Mesenteric fat pad (tissue), 1 donor: ENCODE data around the gene EEF1AKMT2. TPM values are rescaled to one million over a fixed set of nuclear protein-coding genes. Genes with fewer than 3 reads are reported as not detected.

Experiments
- DNase-seq: peaks from one replicate; pipeline ENCODE4 v3.0.0-alpha.2; 2020; ENCODE audit warnings: low spot score
- total RNA-seq: library from RNA; stranded (reverse); fragmentation: NEBNext Ultra II Directional; extraction: Animal tissue kit (Norgen Biotek cat#: 25700); gene quantifications from one replicate; pipeline ENCODE4 v1.2.1, GENCODE V29; 2021
- donor health status: DM: yes; HTN: yes; CAD: no.

EEF1AKMT2 gene
- total RNA-seq, 1 donor from 2014 or later: 13.5 TPM

DNA sequence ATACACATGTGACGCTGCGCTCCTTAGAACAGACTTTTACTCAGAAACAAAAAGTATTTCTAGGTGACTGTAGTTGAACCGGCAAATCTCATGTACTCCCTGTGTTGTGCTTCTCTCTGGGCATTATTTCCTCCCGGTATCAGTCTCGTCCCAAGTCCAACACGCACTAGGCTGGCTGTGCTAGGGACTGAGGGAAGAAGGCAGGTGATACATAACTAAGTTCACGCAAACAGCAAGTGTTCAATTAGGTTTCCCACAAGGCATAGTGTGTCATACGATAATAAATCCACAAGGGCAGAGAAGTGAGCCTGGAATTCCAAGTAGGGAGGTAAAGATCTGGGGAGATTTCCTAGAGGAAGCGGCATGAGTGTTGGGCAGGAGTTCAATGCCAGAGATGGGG, 67.9 kb downstream of the EEF1AKMT2 start:
- DNase-seq: no peak

DNA sequence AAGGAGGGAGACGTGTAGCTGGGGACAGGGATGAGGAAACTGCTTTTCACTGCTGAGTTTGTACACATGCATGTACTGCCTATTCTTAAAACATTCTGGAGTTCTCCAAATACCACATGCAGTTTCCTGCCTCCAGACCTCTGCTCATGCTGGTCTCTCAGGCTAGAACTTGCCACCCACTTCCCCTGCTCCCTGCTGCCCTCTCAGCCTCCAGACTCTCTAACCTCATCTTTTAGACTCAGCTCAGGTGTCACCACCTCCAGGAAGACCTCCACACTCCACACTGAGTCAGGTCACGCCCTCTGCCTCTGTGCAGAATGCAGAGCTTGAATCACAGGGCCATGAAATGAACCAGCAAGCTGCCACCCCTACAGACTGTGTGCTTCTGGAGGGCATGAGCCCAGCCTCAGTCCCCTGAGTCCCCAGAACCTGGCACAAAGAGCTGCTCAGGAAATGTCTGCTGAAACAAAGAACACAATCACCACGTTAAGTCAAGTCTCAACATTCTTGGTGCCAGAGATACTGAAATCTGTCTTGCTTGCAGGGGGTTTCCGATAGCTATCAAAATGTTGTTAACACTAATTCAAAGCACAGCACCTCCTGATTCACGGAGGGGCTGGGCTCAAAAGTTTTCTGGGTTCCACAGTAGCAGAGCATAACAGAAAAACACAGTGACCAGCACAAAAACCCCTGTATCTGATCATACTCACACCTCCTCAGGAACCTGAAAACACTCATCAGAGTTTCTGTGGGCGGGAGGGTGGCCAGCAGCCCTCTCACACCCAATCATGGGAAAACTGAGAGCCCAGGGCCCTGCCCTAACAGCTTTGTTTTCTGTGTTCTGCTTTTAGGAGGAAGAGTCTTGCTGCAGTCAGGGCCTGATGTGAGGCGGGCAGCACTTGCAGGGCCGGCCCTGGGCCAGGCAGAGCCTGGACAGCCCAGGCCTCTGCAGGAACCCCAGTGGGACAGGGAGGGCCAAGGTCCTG, 68.6 kb downstream of the EEF1AKMT2 start:
- DNase-seq: no peak

DNA sequence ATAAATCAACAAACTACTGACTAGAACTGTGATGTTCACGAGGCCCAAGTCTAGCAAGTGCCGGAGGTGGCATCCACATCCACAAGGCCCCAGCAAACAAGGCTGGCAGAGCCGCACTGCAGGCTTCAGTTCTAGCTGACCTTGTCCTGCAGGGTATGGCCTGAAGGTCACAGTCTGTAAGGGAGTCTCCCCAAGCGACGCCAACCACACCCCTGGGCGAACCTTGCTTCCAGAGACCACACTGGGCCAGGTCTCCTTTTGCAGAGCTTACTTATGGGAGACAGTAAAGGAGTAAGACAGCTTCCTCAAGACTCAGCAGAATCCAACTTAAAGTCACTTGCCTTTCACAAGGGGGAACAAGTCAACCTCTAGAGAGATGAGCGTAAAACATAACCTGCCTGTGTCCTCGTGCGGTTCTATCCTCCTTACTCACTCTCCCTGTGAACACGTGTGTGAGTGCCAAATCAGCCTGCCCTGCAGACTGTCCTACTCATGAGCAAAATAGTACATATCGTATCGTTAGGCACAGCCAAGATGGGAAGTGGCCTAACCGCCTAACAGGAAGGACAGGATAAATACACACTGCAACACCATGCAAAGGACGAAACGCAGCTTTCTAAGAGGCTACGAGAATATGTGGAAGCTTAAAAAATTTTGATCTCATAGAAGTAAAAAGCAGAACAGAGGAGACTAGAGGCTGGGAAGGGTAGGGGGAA, 70.2 kb downstream of the EEF1AKMT2 start:
- DNase-seq: no peak

DNA sequence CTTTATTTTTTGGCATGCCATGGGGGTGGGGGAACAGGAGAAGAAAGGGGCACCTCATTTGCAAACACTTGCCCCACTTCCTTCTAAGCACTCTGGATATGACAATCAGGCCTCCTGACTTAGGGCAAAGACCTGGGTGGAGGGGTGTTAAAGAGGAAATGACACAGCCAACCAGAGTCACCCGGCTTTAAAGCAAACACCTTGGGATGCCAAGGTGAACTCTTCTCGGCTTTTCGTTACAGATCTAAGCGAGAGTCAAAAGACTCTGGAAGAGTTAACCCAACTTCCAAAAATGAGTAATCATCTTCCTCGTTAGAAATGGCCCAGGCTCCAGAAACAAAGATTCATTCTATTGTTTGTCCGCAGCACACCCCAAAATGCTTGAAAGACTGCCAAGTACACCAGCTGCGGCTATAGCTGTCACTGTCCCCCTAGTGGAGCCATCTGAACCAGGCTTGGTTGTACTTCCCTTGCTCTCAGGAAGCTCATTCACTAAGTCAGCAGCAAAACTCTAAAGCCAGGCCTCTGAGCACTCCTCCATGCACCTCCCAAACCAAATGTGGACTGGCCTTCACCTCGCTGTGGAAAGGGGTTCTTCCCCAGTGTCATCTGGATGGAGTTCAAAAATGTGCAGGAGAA, 72.4 kb downstream of the EEF1AKMT2 start:
- no peak for DNase-seq

DNA sequence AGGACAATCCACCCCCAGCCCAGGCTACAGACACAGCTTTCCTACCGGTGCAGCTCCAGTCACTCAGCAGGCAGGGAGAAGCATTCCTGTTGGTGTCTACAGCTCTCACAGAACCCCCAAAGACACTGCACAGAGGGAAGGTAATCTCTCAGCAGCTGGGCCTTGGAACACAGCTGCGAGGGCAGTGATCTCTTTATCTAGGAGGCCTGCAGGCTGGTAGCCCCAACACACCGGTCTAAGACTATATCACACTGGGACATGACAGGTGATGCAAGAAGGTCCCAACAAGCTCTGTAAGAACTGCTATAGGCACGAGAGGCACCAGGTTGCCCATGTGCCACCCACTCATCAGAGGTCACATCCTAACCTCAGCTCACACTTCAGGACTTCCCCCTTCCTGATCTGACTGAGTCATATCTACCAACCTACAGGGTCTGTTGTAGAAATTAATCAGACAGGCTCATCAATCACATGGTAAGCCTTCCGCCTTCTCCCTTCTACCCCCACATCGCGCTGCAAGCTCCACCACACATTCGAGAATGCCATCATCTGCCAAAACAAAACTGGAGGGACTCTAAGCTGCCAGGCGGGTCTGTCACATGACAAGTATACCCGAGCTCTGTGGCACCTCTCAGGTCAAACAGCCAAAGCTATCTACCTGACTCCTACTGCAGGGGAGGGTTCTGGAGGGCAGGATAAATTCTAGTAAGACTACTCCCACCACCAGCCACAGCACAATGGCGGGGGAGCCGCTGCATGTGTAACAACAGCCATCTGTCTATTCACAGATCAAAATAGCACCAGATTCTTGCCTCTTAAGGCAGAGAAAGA, 73.6 kb downstream of the EEF1AKMT2 start:
- no peak for DNase-seq

DNA sequence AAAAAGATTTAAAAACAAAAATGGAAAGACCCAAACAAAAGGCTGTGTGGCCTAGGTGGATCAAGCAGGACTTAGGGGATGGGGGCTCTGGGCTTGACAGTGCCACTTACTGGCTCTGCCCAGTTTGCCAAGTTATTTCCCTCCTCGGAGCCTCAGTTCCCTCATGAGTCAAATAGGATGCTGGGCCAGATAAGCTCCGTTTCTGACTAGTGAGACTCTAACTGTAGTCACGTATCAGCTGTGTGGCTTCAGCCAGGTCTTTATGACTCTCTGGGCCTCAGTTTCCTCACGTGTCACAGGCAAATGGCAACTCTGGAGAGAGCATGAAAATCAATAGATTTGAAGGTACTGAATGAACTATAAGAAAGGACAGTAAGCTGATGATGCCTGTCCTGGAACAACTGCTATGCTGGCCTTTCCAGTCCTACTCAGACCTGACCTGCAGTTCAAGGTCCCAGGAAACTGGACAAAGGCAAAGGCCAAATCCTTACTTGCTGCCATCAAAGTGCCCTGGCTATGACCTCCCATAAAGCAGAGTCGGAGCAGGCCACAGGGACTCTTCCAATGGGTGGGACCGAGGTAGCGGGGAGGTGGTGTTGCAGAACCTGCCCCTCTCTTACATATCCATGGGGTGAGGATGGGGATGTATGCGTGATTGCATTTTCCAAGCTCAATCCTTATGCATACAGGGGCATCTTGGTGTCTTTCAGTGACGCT, 74.5 kb downstream of the EEF1AKMT2 start:
- DNase-seq: no peak

DNA sequence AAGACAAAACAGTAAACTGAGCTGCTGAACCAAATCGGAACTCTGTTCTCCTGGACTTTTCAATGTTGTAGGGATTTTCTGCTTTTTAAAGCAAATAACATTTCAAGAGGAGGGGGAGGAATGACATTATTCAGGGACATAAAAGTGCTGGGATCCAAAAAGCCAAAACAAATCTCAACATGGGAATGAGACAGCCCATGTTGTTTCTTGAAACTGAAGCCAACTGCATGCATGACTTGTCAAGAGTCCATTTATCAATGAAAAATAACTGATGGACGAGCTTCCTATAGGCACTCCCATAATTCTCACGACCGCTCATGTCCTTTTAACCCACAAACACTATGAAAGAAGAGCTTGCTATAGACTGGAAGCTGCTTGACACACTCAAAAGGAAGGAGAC, 75.3 kb downstream of the EEF1AKMT2 start:
- no peak for DNase-seq

DNA sequence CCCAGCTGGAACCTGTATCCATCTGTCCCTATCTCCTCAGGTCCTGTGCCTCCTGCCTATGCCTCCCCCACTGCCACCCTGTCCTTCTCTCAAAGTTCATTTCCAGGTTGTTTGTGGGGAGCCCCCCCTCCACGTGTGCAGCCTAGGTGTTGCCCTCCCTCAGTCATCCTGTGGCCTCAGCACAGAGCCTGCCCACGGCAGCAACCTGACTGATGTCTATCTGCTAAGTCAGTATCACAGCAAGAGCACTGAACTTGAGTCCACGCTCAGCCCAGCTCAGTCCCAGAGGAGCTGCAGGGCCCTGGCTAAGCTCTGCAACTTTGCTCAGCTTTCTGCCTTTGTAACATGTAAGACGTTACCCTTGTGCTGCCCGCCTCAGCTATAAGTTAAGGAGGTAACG, 76.2 kb downstream of the EEF1AKMT2 start:
- no peak for DNase-seq

DNA sequence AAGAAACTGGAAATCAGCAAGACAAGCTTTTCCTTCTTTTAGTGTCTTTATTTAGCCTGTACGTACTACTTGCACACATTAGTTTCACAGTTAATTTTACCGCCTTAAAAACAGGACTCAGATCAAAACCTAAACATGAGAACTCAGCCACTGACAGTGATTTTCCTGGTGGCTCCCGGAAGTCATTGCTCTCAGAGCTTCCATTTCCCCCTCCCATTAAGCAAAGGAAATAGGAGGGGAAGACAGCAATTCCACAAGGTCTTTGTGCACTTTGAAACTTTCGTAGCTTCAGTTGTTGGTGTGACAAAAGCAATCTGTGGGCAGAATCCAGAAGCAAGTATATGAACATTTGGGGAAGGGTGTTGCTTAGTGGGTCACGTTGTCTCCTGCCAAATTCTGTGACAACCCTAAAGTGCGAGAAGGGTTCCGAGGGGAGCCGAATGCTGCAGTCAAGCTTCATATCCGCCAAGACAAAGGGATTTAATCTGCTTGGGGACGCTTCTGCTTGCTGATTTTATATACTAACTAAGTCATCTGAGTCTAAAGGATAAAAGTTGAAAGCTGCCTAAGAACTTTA, 77.9 kb downstream of the EEF1AKMT2 start:
- no peak for DNase-seq

DNA sequence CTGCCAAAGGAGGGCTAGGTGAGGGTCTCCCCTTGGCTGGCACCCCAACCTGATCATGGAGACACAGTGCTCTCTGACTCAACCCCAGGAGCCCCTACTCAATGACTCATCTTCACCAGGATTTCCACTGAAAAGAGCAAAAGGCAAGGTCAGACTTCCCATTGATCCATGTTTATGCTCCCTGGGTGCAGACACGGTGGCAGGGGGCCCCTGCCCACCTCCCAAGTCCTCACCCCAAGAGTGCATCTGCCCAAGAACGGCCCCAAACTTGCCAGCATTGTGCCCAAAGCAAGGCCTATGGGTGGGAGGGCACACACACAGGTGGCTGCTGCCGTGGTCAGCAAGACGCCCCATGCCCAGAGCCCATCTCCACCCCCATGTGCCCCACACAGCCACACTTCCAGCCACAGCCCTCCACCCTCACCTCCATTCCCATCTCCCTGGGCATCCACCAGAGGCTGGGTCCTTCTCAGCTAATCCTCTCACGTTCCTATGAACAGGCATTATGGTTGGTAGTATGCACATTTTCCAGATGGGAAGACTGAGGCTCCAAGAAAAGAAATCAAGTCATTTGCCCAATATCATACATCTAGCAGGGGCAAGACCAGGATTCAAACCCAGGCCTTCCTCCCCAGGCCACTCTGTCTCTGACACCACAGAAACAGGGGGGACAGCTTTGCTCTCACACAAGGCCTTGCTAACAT, 78.8 kb downstream of the EEF1AKMT2 start:
- DNase-seq: no peak

DNA sequence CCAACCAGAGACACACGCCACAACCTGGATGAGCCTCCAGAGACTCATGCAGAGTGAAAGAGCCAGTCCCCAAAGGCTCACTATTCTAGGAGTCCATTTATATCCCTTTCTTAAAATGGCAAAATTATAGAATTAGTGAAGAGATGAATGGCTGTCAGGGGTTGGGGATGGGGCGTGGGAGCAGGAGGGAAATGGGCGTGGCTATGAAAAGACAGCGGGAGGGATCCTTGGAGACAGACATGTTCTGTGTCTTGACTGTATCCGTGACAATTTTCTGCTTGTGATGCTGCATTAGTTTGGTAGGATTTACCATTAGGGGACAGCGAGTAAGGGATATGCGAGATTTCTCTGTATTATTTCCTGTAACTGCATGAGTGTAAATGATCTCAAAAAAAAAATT, 80.5 kb downstream of the EEF1AKMT2 start:
- no peak for DNase-seq

DNA sequence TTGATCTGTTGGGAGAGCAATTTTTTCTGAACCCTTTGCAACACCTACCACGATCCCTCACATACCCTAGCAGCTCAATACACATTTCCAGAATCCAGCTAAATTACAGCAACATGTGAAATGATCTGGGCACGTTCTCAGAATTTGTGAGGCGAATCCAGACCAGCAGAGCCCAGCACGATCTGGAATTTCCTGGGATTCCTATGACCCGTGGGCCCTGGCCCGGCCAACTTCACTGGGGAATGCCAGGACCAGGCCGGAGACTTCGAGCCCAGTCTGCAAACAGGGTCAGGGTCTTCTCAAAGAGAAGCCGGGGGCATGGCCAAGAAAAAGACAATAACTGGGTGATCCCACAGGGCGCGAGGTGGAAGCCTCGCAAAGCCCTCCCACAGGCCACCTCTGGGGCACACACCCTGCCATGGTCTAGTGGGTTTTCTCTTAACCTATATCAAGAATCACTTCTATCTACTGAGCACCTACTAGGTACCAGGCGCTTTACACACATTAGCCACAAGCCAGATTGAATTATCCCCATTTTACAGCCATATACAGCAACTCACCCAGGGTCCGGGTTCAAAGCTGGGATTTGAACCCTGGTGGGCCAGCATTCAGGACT, 81.3 kb downstream of the EEF1AKMT2 start:
- no peak for DNase-seq

DNA sequence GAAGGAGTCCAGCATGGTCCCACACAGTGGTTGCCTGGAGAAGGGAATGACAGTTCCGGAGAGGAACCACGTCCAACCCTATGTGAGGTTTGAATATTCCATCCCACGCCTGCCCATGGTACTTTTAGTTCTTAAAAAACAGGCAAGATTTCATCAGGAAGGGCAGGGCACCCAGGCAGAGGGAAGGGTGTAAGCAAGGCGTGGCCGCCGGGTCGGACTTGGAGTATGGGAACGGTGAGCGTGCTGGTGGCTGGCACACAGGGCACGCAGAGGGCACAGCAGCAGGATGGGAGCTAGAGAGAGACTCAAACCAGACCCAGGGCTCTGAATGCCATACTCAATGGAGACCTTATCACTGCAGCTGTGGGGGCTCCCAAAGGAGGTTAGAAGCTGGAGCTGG, 81.8 kb downstream of the EEF1AKMT2 start:
- DNase-seq: no peak

DNA sequence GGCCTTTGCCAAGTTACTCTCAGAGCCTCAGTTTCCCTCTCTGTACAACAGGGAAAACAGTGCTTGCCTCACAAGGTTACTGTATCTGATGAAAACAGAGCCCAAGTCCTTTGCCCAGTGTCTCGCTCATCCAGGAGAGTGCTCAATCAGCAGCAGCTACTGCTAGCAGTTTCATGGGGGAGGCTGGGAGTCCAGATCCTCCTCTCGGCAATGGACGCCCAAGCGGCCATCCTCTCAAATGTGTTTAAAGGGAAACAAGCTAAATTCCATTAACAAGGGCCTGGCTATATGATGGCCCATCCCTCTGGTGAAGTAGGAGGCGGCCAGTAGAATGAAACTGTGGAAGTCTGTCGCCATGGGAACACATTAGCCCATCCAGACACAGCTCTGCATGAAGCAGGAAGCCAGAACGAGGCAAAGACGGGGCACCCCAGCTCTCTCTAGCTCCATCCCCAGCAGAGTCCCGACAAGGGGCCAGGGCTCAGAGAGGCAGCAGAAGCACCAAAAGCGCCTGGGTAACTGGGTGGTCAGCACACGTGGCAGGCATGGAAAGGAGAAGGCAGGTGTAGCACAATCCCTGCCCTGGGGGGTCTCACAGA, 82.7 kb downstream of the EEF1AKMT2 start:
- no peak for DNase-seq

DNA sequence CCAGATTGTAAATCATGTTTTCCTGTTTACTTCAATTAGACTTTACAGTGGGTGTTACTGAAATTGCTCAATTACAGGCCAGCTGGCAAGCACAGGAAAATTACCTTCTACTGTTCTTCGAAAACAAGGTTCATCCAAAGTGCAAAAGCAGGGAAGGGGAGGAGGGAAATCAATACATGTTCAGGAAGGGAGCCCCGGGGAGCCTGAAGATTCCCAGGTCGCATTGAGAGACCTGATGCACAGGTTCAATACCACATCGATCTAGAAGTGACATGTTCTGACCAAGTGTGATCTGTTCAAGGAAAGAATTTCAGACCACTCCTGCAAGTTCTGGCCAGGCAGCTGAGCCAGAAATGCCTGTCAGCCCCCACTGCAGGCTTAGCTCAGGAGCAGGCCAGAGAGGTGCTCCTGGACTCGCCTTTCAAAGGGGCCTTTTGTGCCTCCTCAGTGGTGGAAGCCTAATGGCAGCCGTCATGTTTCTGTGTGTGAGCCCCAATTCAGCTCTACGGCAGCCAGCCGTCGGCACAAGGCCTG, 83.4 kb downstream of the EEF1AKMT2 start:
- no peak for DNase-seq
